A549 (cell line): ENCODE results near the gene EDEM1. TPM values are rescaled to one million over a fixed set of nuclear protein-coding genes. Genes with fewer than 3 reads are reported as not detected.

Experiments used
- ATAC-seq, 2 experiments: fragments of 200-7000 bp in 1 of 2; fragments of >200 bp in 1 of 2; cut with Nextera tagmentation in 1 of 2; cut with Tn5 transposase in 1 of 2; 3 replicates each; pipeline versions ENCODE4 v1.8.0 to v1.9.1; 2018 to 2020; ENCODE audit warnings: mild to moderate bottlenecking in 1 of 2, moderate library complexity in 1 of 2
- CTCF ChIA-PET: fragments of 300-600 bp; sonication (Branson Sonifier 250); formaldehyde crosslinking; extraction: SDS; loops from one replicate; lab custom pipeline; 2021; ENCODE audit warnings: antibody characterized with exemption, inconsistent platforms; lab: Yijun Ruan, JAX
- POLR2A ChIA-PET: fragments of 350-600 bp; formaldehyde crosslinking; extraction: SDS; loops from one replicate; lab custom pipeline; 2021; ENCODE audit warnings: antibody characterized with exemption, inconsistent platforms; lab: Yijun Ruan, JAX
- DNase-seq, 2 experiments: peaks; one replicate each; pipeline versions ENCODE4 v3.0.0 to v3.0.0-alpha.2; 2011 to 2016; ENCODE audit warnings: low read depth in 1 of 2, low spot score in 1 of 2
- FAIRE-seq: peaks from 2 replicates; lab custom pipeline; 2011; peaks lifted over from hg19 to GRCh38; lab: Jason Lieb, UNC
- H3K27ac ChIP-seq, 2 experiments: fragments of >200 bp; sonication (Bioruptor Twin); formaldehyde crosslinking; 3 replicates each; pipeline ENCODE4 v1.5.1; 2016 to 2017
- H3K4me1 ChIP-seq: fragments of >200 bp; sonication (Bioruptor Twin); formaldehyde crosslinking; 3 replicates; pipeline ENCODE4 v1.6.1; 2016
- H3K4me2 ChIP-seq: fragments of >200 bp; sonication (Bioruptor Twin); formaldehyde crosslinking; 3 replicates; pipeline ENCODE4 v1.6.1; 2016
- H3K4me3 ChIP-seq: fragments of >200 bp; sonication (Bioruptor Twin); formaldehyde crosslinking; 3 replicates; pipeline ENCODE4 v1.5.1; 2016
- H3K9me3 ChIP-seq: fragments of >200 bp; sonication (Bioruptor Twin); formaldehyde crosslinking; 3 replicates; pipeline ENCODE4 v1.6.1; 2016
- BHLHE40 ChIP-seq: IDR thresholded peaks from 2 replicates; pipeline ENCODE4 v1.6.1; 2012; ENCODE audit warnings: low read depth, low read length, inconsistent platforms
- CEBPB ChIP-seq, 2 experiments: fragments of >200 bp in 1 of 2; sonication (Bioruptor Twin) in 1 of 2; formaldehyde crosslinking in 1 of 2; IDR thresholded peaks; 2 replicates each; pipeline ENCODE4 v1.6.1; 2012 to 2016
- CHD4 ChIP-seq: fragments of 200-600 bp; sonication (generic); IDR thresholded peaks from 2 replicates; pipeline ENCODE4 v1.6.1; 2016; ENCODE audit warnings: antibody characterized with exemption, mild to moderate bottlenecking, borderline replicate concordance
- FOSL2 ChIP-seq, 2 experiments: fragments of 450-650 bp in 1 of 2; fragments of >200 bp in 1 of 2; sonication (Bioruptor Twin) in 1 of 2; formaldehyde crosslinking; IDR thresholded peaks; 2 replicates each; pipeline versions ENCODE4 v1.5.0 to v1.6.1; 2016 to 2020; ENCODE audit warnings: mild to moderate bottlenecking in 1 of 2, moderate library complexity in 1 of 2
- HDAC2 ChIP-seq: fragments of 200-600 bp; sonication (generic); IDR thresholded peaks from 2 replicates; pipeline ENCODE4 v1.6.1; 2016
- HEYL ChIP-seq: fragments of 250-450 bp; sonication (Bioruptor Pico); IDR thresholded peaks from 2 replicates; pipeline ENCODE4 v1.8.0; 2021; ENCODE audit warnings: mild to moderate bottlenecking, moderate library complexity
- MAZ ChIP-seq: fragments of 150-350 bp; IDR thresholded peaks from 2 replicates; pipeline ENCODE4 v1.6.1; 2014; ENCODE audit warnings: antibody characterized with exemption, low read depth, low read length, borderline replicate concordance
- NFE2L2 ChIP-seq: fragments of 150-350 bp; conservative IDR thresholded peaks from 2 replicates; pipeline ENCODE4 v1.6.1; 2014; ENCODE audit warnings: low read length
- PBX3 ChIP-seq: IDR thresholded peaks from 2 replicates; pipeline ENCODE4 v1.6.1; 2012
- RAD21 ChIP-seq, 2 experiments: fragments of >200 bp in 1 of 2; sonication (Bioruptor Twin) in 1 of 2; formaldehyde crosslinking in 1 of 2; IDR thresholded peaks in 1 of 2; conservative IDR thresholded peaks in 1 of 2; 2 replicates in 1 of 2; 3 replicates in 1 of 2; pipeline ENCODE4 v1.6.1; 2012 to 2018; ENCODE audit warnings: inconsistent platforms in 1 of 2
- SREBF2 ChIP-seq: fragments of 450-650 bp; IDR thresholded peaks from 2 replicates; pipeline ENCODE4 v1.6.1; 2014; ENCODE audit warnings: mild to moderate bottlenecking, moderate library complexity
- ZC3H11A ChIP-seq: fragments of 450-650 bp; IDR thresholded peaks from 2 replicates; pipeline ENCODE4 v1.6.1; 2014; ENCODE audit warnings: antibody characterized with exemption, mild to moderate bottlenecking
- WGBS: methylation state at CpG from one replicate; pipeline ENCODE4 v1.1.6; 2017; ENCODE audit errors: missing lambda C conversion rate; 5-methylcytosine and 5-hydroxymethylcytosine counted together
- polyA plus RNA-seq, 4 experiments: library from polyadenylated mRNA; depleted of rRNA in 3 of 4; stranded (reverse); fragments of >200 nt; fragmentation: RNase III in 1 of 4; extraction: RNeasy Plus Mini Kit Qiagen cat#74134 plus additional on column Dnase treatment in 1 of 4; gene quantifications; 2 replicates in 3 of 4; 3 replicates in 1 of 4; pipeline ENCODE4 v1.2.3, GENCODE V29; 2011 to 2017
- TF ChIP-seq, protein P1 (sequence below): fragments of 200-600 bp; sonication (generic); IDR thresholded peaks from 2 replicates; pipeline ENCODE4 v1.6.1; 2016; ENCODE audit warnings: antibody characterized with exemption, mild to moderate bottlenecking, moderate library complexity
- TF ChIP-seq, protein P2 (sequence below): fragments of 250-450 bp; sonication (Bioruptor Pico); IDR thresholded peaks from 2 replicates; pipeline ENCODE4 v1.5.0; 2020; ENCODE audit warnings: low read depth, mild to moderate bottlenecking, moderate library complexity

Gene EDEM1
- polyA plus RNA-seq, 2 of the 4 experiments (the other 2 are of a cell fraction): 16.3 to 40.9 TPM

GRCh38 chr3:5188419-5189221 lies 1.1 kb downstream of the EDEM1 start:
- DNase-seq (peak; percentile 53 to 54), ATAC-seq (peak; percentile 19 to 36), FAIRE-seq (no peak)
- 4% methylated on average over 17 of the region's 26 CpGs for WGBS
- ChIA-PET CTCF (interaction anchor here (0.6 to 1.4 kb wide), 6 partner anchors 37 to 518 kb away, joined by 3 to 5 read pairs (median 3); no protein-coding TSS in a partner anchor), POLR2A (interaction anchor here (0.9 kb wide), 1 partner anchor 9 kb away, joined by 4 read pairs; no protein-coding TSS in a partner anchor)
- H3K4me1 ChIP-seq: peaks cover 30% of the 10 kb centered on the region; the same call in 2 of the 3 replicates
- peak overlapping the region; percentile 84 for H3K4me3 ChIP-seq
- H3K4me2 ChIP-seq: peak overlapping the region; percentile 96
- TF ChIP-seq CHD4: no peak
- TF ChIP-seq MAZ: no peak
- TF ChIP-seq, protein P1, sequence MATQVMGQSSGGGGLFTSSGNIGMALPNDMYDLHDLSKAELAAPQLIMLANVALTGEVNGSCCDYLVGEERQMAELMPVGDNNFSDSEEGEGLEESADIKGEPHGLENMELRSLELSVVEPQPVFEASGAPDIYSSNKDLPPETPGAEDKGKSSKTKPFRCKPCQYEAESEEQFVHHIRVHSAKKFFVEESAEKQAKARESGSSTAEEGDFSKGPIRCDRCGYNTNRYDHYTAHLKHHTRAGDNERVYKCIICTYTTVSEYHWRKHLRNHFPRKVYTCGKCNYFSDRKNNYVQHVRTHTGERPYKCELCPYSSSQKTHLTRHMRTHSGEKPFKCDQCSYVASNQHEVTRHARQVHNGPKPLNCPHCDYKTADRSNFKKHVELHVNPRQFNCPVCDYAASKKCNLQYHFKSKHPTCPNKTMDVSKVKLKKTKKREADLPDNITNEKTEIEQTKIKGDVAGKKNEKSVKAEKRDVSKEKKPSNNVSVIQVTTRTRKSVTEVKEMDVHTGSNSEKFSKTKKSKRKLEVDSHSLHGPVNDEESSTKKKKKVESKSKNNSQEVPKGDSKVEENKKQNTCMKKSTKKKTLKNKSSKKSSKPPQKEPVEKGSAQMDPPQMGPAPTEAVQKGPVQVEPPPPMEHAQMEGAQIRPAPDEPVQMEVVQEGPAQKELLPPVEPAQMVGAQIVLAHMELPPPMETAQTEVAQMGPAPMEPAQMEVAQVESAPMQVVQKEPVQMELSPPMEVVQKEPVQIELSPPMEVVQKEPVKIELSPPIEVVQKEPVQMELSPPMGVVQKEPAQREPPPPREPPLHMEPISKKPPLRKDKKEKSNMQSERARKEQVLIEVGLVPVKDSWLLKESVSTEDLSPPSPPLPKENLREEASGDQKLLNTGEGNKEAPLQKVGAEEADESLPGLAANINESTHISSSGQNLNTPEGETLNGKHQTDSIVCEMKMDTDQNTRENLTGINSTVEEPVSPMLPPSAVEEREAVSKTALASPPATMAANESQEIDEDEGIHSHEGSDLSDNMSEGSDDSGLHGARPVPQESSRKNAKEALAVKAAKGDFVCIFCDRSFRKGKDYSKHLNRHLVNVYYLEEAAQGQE: peak; percentile 35; the same call in 1 of the 2 replicates
- TF ChIP-seq HDAC2: no peak
- no peaks in the 10 kb centered on the region for H3K9me3 ChIP-seq
- H3K27ac ChIP-seq: peak overlapping the region; percentile 92 to 98

DNA sequence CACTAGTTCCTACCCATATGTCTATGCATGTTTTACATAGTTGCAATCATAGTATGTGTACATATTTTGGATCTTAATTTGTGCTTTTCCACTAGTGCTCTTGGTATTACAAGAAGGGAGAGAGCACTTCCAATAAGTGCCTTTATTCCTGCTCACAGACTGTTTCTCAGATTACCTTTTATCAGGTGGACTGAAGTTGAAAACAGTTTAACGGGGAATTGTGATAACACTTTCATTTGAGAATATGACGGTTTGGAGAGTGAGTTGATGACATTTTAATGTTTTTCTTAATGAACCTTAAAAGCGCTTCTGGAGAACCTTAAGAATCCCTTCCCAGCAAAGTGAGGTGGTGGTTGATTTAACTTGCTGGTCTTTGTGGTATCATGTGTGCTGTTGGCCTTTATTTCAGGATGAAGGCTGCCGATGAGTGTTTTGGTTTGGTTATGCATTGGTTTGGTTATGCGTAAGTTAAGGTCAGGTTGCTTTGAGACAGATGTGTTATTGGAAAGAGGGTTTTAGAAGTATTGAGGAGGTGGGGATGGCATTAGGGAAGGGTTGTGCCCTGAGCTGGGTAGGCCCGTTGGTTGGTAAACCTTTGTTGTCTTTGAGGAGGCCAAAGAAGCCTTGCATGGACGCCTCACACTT lies 2.8 kb downstream of the EDEM1 start:
- 89% methylated on average over 7 of the region's 7 CpGs for WGBS
- ChIA-PET CTCF (no interaction called here), POLR2A (no interaction called here)
- FAIRE-seq (no peak), ATAC-seq (no peak), DNase-seq (no peak)
- Histone ChIP-seq H3K9me3 (no peaks in the 10 kb centered on the region), H3K27ac (no peak overlapping the region), H3K4me1 (peaks cover 45% of the 10 kb centered on the region), H3K4me2 (peak overlapping the region; percentile 96), H3K4me3 (no peak overlapping the region)
- no peak for TF ChIP-seq HEYL
- no peak for TF ChIP-seq PBX3
- no peak for TF ChIP-seq BHLHE40
- TF ChIP-seq NFE2L2: no peak
- TF ChIP-seq, protein P2, sequence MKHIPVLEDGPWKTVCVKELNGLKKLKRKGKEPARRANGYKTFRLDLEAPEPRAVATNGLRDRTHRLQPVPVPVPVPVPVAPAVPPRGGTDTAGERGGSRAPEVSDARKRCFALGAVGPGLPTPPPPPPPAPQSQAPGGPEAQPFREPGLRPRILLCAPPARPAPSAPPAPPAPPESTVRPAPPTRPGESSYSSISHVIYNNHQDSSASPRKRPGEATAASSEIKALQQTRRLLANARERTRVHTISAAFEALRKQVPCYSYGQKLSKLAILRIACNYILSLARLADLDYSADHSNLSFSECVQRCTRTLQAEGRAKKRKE: no peak
- TF ChIP-seq ZC3H11A: no peak

- no peak for FAIRE-seq
- Histone ChIP-seq H3K4me1 (peaks cover 56% of the 10 kb centered on the region), H3K9me3 (no peaks in the 10 kb centered on the region), H3K4me3 (no peak overlapping the region), H3K4me2 (peak overlapping the region; percentile 6; the same call in 1 of the 3 replicates), H3K27ac (no peak overlapping the region)
- DNase-seq: no peak
- TF ChIP-seq RAD21 (conservative IDR thresholded peaks at IDR 0.05 in 1 of 2, IDR thresholded peaks at IDR 0.05 in 1 of 2) (no peak), FOSL2 (IDR thresholded peaks at IDR 0.05) (no peak), FOSL2 (CRISPR knock-in tag; IDR thresholded peaks at IDR 0.05) (no peak), SREBF2 (no peak), CEBPB (IDR thresholded peaks at IDR 0.05) (no peak)
- 80% methylated on average over 5 of the region's 5 CpGs for WGBS
- ChIA-PET CTCF (interaction anchor here (0.8 to 1.6 kb wide), 2 partner anchors 36 to 480 kb away, joined by 3 to 4 read pairs; no protein-coding TSS in a partner anchor), POLR2A (no interaction called here)
- no peak for ATAC-seq
These were observed 4.2 kb downstream of the EDEM1 start for GRCh38 chr3:5191555-5192304.
